Calu3 (cell line): ENCODE measurements around the gene NCEH1. TPM values are rescaled to one million over a fixed set of nuclear protein-coding genes. Genes with fewer than 3 reads are reported as not detected.
"Not testable (repeated sequence)": the region's sequence is repeated elsewhere in the genome, so short reads cannot be mapped to it uniquely, and the experiment has no call there.

Source experiments
- BruUV-seq: library from RNA; stranded (reverse); fragments of 400-500 nt; replicated peaks from 2 replicates; lab custom pipeline; 2021; lab: Mats Ljungman, UMichigan
- CTCF ChIA-PET: fragments of 300-600 bp; sonication (Branson Sonifier 250); formaldehyde crosslinking; loops from one replicate; lab custom pipeline; 2022; ENCODE audit warnings: antibody characterized with exemption; lab: Charles Lee
- DNase-seq: peaks from one replicate; pipeline ENCODE4 v3.0.0; 2022
- H3K27ac Mint-ChIP-seq: one replicate; pipeline ENCODE4 v1.8.0; 2022; ENCODE audit warnings: mixed read lengths; ENCODE audit not compliant: unreplicated experiment
- H3K27me3 Mint-ChIP-seq: one replicate; pipeline ENCODE4 v1.8.0; 2022; ENCODE audit warnings: mixed read lengths; ENCODE audit not compliant: unreplicated experiment
- H3K36me3 Mint-ChIP-seq: one replicate; pipeline ENCODE4 v1.8.0; 2022; ENCODE audit warnings: mild to moderate bottlenecking, moderate library complexity, mixed read lengths; ENCODE audit not compliant: insufficient read depth, unreplicated experiment
- H3K4me1 Mint-ChIP-seq: one replicate; pipeline ENCODE4 v1.8.0; 2022; ENCODE audit warnings: mild to moderate bottlenecking, low read depth, mixed read lengths; ENCODE audit not compliant: unreplicated experiment
- H3K4me3 Mint-ChIP-seq: one replicate; pipeline ENCODE4 v1.8.0; 2022; ENCODE audit warnings: mild to moderate bottlenecking, low read depth, moderate library complexity, mixed read lengths; ENCODE audit not compliant: unreplicated experiment
- H3K9me3 Mint-ChIP-seq: one replicate; pipeline ENCODE4 v1.8.0; 2022; ENCODE audit warnings: low read depth, mixed read lengths; ENCODE audit not compliant: unreplicated experiment
- CTCF ChIP-seq: fragments of 200-600 bp; IDR thresholded peaks from one replicate; pipeline ENCODE4 v1.8.0; 2022; ENCODE audit warnings: antibody characterized with exemption; ENCODE audit not compliant: unreplicated experiment
- intact Hi-C: fragments of 100-400 bp; cut with micrococcal nuclease; formaldehyde crosslinking; loops from one replicate; pipeline ENCODE4 v1.10.0; 2022; ENCODE audit not compliant: unreplicated experiment
- total RNA-seq: library from RNA; stranded (reverse); gene quantifications from 2 replicates; pipeline ENCODE4 v1.2.3, GENCODE V29; 2022

The NCEH1 gene
- total RNA-seq, 1 experiment from 2014 or later: 163 TPM

GRCh38 chr3:172666873-172667694 lies 43.8 kb downstream of the NCEH1 start:
- H3K36me3 Mint-ChIP-seq: peaks cover 26% of the 10 kb centered on the region
- peak; percentile 94 for DNase-seq
- TSS peak; percentile 86 for BruUV-seq
- peak overlapping the region; percentile 73 for H3K27ac Mint-ChIP-seq
- intact Hi-C loops: loop anchor here (1.0 to 5.0 kb wide), 7 partner anchors 29 to 335 kb away; no protein-coding TSS in a partner anchor
- H3K4me3 Mint-ChIP-seq: peak overlapping the region; percentile 51
- CTCF ChIA-PET: interaction anchor here (0.7 to 2.2 kb wide), 21 partner anchors 8 to 530 kb away, joined by 3 to 20 read pairs (median 5); partner anchors contain the start of genes ECT2, NCEH1 and TNFSF10
- peaks cover 15% of the 10 kb centered on the region for H3K9me3 Mint-ChIP-seq
- H3K27me3 Mint-ChIP-seq: no peaks in the 10 kb centered on the region
- peak; percentile 99 for TF ChIP-seq CTCF
- H3K4me1 Mint-ChIP-seq: peaks cover 51% of the 10 kb centered on the region

DNA sequence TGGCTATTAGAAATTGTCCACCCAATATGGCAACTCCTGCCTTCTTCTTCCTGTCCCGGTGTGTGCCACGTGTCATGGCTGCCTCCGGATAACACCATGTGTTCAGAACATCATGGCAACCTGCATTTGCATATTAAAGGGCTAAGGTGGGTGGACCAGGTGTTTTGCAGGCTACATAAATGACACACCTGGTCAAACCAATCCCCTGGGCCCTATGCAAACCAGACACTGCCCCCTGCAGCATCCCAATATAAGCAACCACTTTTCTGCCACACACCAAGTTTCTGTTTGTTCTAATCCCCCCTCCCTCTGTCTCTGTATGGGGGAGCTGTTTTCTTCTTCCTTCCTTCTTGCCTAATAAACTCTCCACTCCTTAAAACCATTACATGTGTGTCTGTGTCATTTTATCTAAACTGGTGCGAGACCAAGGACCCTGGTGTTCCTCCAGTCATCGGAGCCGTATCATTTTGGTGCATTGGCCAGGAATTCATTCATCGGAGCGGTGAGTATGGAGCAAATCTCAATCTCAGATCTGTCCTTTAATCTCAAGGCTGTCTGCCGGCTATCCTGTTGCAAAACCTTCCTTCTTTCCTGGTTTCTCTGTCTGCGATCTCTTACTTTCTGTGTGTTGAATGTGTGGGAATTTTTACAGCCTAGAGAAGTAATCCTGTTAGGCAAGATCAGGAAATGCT lies 44.5 kb downstream of the NCEH1 start:
- peak overlapping the region; percentile 51 for H3K4me3 Mint-ChIP-seq
- peaks cover 49% of the 10 kb centered on the region for H3K4me1 Mint-ChIP-seq
- no peaks in the 10 kb centered on the region for H3K27me3 Mint-ChIP-seq
- H3K27ac Mint-ChIP-seq: peak overlapping the region; percentile 73
- BruUV-seq: no TSS peak
- peaks cover 26% of the 10 kb centered on the region for H3K36me3 Mint-ChIP-seq
- DNase-seq: peak; percentile 80
- CTCF ChIA-PET: interaction anchor here (0.6 to 2.2 kb wide), 20 partner anchors 8 to 529 kb away, joined by 3 to 20 read pairs (median 6); partner anchors contain the start of genes ECT2, NCEH1 and TNFSF10
- TF ChIP-seq CTCF: no peak
- H3K9me3 Mint-ChIP-seq: peaks cover 15% of the 10 kb centered on the region
- intact Hi-C loops: loop anchor here (1.0 to 5.0 kb wide), 7 partner anchors 28 to 334 kb away; no protein-coding TSS in a partner anchor

DNA sequence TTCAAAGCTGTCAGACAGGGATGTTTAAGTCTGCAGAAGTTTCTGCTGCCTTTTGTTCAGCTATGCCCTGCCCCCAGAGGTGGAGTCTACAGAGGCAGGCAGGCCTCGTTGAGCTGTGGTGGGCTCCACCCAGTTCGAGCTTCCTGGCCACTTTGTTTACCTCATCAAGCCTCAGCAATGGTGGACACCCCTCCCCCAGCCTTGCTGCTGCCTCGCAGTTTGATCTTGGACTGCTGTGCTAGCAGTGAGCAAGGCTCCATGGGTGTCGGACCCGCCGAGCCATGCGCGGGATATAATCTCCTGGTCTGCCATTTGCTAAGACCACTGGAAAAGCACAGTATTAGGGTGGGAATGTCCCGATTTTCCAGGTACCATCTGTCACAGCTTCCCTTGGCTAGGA lies 45.4 kb downstream of the NCEH1 start:
- Mint-ChIP-seq H3K9me3 (peaks cover 15% of the 10 kb centered on the region), H3K27ac (peak overlapping the region; percentile 73), H3K4me1 (peaks cover 49% of the 10 kb centered on the region), H3K36me3 (peaks cover 26% of the 10 kb centered on the region), H3K4me3 (peak overlapping the region; percentile 51)
- not testable (repeated sequence) for H3K27me3 Mint-ChIP-seq, BruUV-seq, DNase-seq
- intact Hi-C loops: loop anchor here (5.0 kb wide), 2 partner anchors 118 to 313 kb away; no protein-coding TSS in a partner anchor
- CTCF ChIA-PET: interaction anchor here (0.6 to 2.2 kb wide), 4 partner anchors 69 to 204 kb away, joined by 3 to 20 read pairs (median 13); partner anchors contain the start of genes ECT2 and TNFSF10

GRCh38 chr3:172660421-172660820 lies 50.4 kb downstream of the NCEH1 start:
- Mint-ChIP-seq H3K4me1 (peaks cover 24% of the 10 kb centered on the region), H3K9me3 (peaks cover 15% of the 10 kb centered on the region), H3K36me3 (peaks cover 18% of the 10 kb centered on the region)
- intact Hi-C loops, CTCF ChIA-PET, DNase-seq, H3K4me3 Mint-ChIP-seq, BruUV-seq, H3K27me3 Mint-ChIP-seq, H3K27ac Mint-ChIP-seq: not testable (repeated sequence)
